GM18873 (cell line): ENCODE measurements around the gene H2BW1.
"Not testable (repeated sequence)": the region's sequence is repeated elsewhere in the genome, so short reads cannot be mapped to it uniquely, and the experiment has no call there.

ENCODE experiments used
- ATAC-seq: cut with Tn5 transposase; IDR thresholded peaks from one replicate; pipeline ENCODE4 v1.9.1; 2021; ENCODE audit warnings: mild to moderate bottlenecking, moderate library complexity, moderate number of reproducible peaks; ENCODE audit not compliant: unreplicated experiment, low FRiP score

H2BW1 gene

DNA sequence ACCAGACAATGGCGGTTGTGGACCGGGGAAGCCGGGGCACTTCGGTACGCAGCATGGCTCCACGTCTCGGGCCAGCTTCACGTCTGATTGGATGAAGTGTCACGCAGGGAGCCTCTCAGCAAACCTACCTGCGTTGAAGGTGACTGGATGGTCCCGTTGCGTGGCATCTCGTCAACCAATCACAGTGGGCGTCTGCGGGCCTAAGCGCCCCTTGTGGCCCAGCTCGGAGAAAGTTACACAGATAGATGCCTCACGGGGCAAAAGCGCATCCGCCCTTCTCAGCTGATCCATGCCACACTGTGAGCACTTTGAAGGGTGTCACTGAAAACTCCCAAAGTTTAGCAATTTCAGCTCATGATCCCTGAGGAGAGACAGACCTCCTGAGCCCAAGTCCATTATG lies at the start of gene H2BW1:
TSS of gene H2BW1 (minus strand) at position 103 of the 400 bp plus-strand sequence. CDS start 132 bp downstream, outside the sequence.
- no peak for ATAC-seq

- ATAC-seq, result not testable (repeated sequence)
Measured at GRCh38 chrX:104062636-104063035, 49.1 kb upstream of the H2BW1 start.

- not testable (repeated sequence) for ATAC-seq
Measured at GRCh38 chrX:104054956-104055355, 41.4 kb upstream of the H2BW1 start.

- ATAC-seq, result no peak
Measured at GRCh38 chrX:104047171-104047570, 33.7 kb upstream of the H2BW1 start.

GRCh38 chrX:104045642-104046041 lies 32.1 kb upstream of the H2BW1 start:
- no peak for ATAC-seq

GRCh38 chrX:104041003-104041402 lies 27.5 kb upstream of the H2BW1 start:
- no peak for ATAC-seq

DNA sequence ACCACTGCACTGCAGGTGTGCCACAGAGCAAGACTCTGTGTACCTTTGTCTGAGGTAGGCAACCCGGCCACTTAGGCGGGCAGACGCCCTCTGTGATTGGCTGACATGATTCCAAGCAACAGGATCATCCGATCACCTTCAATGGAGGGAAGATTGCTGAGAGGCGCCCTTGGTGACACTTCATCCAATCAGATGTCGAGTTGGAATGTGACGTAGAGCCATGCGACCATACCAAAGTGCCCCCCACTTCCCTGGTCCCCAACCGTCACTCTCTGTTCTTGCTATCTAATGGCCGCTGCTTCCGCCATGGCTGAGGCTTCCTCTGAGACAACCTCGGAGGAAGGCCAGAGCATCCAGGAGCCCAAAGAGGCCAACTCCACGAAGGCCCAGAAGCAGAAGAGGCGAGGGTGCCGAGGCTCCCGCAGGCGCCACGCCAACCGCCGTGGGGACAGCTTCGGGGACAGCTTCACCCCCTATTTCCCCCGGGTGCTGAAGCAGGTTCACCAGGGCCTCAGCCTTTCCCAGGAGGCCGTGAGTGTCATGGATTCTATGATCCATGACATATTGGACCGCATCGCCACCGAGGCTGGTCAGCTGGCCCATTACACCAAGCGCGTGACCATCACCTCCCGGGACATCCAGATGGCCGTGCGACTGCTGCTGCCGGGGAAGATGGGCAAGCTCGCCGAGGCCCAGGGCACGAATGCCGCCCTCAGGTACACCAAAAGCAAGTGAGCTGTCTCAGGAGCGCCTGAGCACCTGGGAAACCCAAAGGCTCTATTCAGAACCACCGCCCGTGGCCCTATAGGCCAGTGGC lies 26.4 kb upstream of the H2BW1 start, which contains the start of gene H2BW2:
TSS of gene H2BW2 (plus strand) at position 268 of the 817 bp plus-strand sequence. CDS start at position 307, 39 bp downstream.
- no peak for ATAC-seq

GRCh38 chrX:104018126-104018525 lies 4.6 kb upstream of the H2BW1 start:
- ATAC-seq, result no peak

GRCh38 chrX:104015576-104015975 lies 2.1 kb upstream of the H2BW1 start:
- not testable (repeated sequence) for ATAC-seq

DNA sequence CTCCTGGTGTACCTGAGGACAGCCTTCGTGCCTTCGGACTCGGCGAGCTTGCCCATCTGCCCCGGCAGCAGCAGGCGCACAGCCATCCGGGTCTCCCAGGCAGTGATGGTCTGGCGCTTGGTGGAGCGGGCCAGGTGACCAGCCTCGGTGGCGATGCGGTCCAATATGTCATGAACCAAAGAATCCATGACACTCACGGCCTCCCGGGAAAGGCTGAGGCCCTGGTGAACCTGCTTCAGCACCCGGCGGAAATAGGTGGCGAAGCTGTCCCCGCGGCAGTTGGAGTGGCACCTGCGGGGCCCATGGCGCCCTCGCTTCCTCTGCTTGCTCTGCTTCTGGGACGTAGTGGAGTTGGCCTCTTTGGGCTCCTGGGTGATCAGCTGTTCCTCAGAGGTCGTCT lies 350 bp downstream of the H2BW1 start:
- ATAC-seq, result no peak

- no peak for ATAC-seq
Measured at GRCh38 chrX:104008831-104009230, 4.7 kb downstream of the H2BW1 start.

- ATAC-seq, result peak; percentile 77
Measured at GRCh38 chrX:103999234-103999633, 14.3 kb downstream of the H2BW1 start.

DNA sequence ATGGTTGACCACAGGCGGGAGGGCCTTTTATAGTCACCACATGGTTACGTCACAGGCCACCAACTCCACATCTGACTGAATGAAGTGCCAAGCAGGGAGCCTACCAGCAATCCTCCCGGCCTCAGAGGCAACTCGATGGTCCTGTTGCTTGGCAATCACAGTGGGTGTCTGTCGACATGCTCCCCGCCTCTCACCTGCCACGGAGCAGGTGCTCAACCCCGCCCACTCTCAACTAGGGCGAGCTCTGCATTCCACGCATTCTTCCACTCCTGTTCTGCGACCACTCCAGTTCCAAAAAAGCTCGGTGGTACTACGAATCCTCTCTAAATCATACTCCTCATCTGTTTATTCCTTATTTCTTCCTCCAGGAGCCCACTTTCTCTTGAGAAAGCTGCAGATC lies 30.0 kb downstream of the H2BW1 start:
- ATAC-seq, result not testable (repeated sequence)

DNA sequence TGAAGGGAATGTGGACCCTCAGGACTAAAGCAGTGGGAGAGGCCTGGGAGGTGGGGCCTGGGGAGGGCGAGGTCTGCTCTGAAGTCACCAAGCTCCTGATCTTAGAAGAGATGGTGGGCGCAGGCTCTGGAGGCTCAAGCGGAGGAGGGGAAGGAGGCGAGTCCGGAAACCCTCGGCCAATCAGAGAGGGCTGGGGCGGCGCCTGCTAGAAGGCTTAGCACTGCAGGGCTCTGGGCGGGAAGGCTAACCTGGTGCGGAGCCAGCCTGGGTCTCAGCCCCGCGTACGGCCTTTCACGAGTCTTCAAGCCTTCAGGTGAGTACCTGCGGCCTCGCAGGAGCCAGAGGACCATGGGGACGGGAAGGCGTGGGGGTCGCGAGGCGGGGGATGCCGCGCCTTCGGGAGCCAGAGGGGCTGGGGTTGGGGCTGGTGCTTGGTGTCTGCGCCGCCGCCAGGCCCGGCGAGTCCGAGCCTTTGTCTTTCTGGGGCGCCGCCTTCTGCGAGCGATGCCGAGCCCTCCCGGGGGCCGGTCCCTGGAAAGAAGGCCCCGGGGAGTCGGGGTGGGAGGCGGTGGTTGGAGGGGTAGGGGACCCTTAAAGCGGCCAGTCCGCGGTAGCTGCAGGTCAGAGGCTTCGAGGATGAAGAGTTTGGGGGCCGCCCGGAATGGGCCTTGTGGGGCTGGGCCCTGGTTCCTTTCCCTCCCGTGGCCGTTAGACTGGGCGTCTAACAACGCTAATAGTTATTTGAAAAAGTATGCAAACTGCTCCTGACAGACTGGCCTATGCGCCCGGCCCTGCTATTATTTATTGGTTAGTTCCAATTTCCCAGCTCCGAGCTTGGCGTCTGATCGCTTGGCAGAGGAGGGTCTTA lies 50.9 kb downstream of the H2BW1 start, which contains the start of gene TMSB15B:
TSS of gene TMSB15B (plus strand) at position 217 of the 868 bp plus-strand sequence.
- peak; percentile 93 for ATAC-seq
